HFF-Myc (cell line): ENCODE measurements around the gene NPR1.
A peak's percentile ranks its signal among the peaks of the same experiment; 100 is the strongest.
"Not testable (repeated sequence)": the region's sequence is repeated elsewhere in the genome, so short reads cannot be mapped to it uniquely, and the experiment has no call there.

Experiments used
- DNase-seq: peaks from one replicate; pipeline ENCODE4 v3.0.0-alpha.2; 2011; ENCODE audit warnings: low read depth; ENCODE audit errors: extremely low read depth
- H3K4me3 ChIP-seq: replicated peaks from 2 replicates; pipeline ENCODE4 v1.5.1; 2011; ENCODE audit warnings: low read depth, mild to moderate bottlenecking, control low read depth, low read length
- CTCF ChIP-seq: IDR thresholded peaks from 2 replicates; pipeline ENCODE4 v1.5.1; 2012; ENCODE audit warnings: mild to moderate bottlenecking, low read depth, low read length, control low read depth; ENCODE audit errors: missing control alignments

Gene NPR1

GRCh38 chr1:153669606-153670005 lies 8.9 kb upstream of the NPR1 start:
- peak overlapping the region; percentile 99 for H3K4me3 ChIP-seq
- DNase-seq = no peak
- no peak for TF ChIP-seq CTCF

GRCh38 chr1:153670257-153670858 lies 8.1 kb upstream of the NPR1 start:
- no peak for TF ChIP-seq CTCF
- H3K4me3 ChIP-seq = peak overlapping the region; percentile 99
- DNase-seq = no peak

GRCh38 chr1:153670859-153671627 lies 7.4 kb upstream of the NPR1 start, which contains the start of gene ILF2:
Gene ILF2 (minus strand): TSS chr1:153670993. CDS start chr1:153670922, 71 bp downstream.
- no peak for TF ChIP-seq CTCF
- H3K4me3 ChIP-seq = peak within 1 kb of the TSS; percentile 99
- DNase-seq = peak; percentile 100

GRCh38 chr1:153671628-153672353 lies 6.7 kb upstream of the NPR1 start:
- H3K4me3 ChIP-seq = peak overlapping the region; percentile 51
- not testable (repeated sequence) for DNase-seq

GRCh38 chr1:153673511-153673910 lies 5.0 kb upstream of the NPR1 start:
- DNase-seq = no peak
- TF ChIP-seq CTCF = no peak
- H3K4me3 ChIP-seq = no peak overlapping the region

GRCh38 chr1:153677718-153678518 lies 570 bp upstream of the NPR1 start:
- DNase-seq = no peak
- peak; percentile 92 for TF ChIP-seq CTCF
- peak overlapping the region; percentile 21; the same call in 1 of the 2 replicates for H3K4me3 ChIP-seq
